ENCODE data around the gene SERINC5. TPM values are rescaled to one million over a fixed set of nuclear protein-coding genes. Genes with fewer than 3 reads are reported as not detected.

SERINC5 gene
- total and polyA plus RNA-seq, 2 of the 4 experiments (the other 2 are of a cell fraction): 5.0 to 8.1 TPM

- dilution Hi-C loops (cut with HindIII; ENCODE audit: low sequenced_read_pairs, unreplicated experiment) (no loop called here), in situ Hi-C loops (cut with MboI; ENCODE audit: low sequenced_read_pairs) (no loop called here), intact Hi-C loops (cut with micrococcal nuclease) (no loop called here)
- Histone ChIP-seq H3K9ac (ENCODE audit: low read depth, low read length) (no peak overlapping the region), H2AFZ (replicated peaks; ENCODE audit: low read length, poor library complexity) (no peak overlapping the region), H2BK20ac (ENCODE audit: low read depth, low read length) (no peak overlapping the region), H3K14ac (replicated peaks; ENCODE audit: low read depth, low read length) (no peak overlapping the region), H2BK120ac (ENCODE audit: low read depth, low read length) (no peak overlapping the region), H2AK9ac (replicated peaks; ENCODE audit: low read depth, low read length, poor library complexity) (no peak overlapping the region), H3K9me3 (ENCODE audit: control insufficient read depth, insufficient read depth, low read length) (peaks cover 2% of the 10 kb centered on the region; the same call in 1 of the 2 replicates), H4K91ac (ENCODE audit: insufficient read depth, low read depth, low read length) (no peak overlapping the region), H2AK5ac (ENCODE audit: low read depth, low read length) (no peak overlapping the region), H3K4me1 (ENCODE audit: control insufficient read depth, insufficient read depth, low read length) (no peaks in the 10 kb centered on the region), H4K5ac (ENCODE audit: low read depth, low read length) (no peak overlapping the region), H3K23ac (ENCODE audit: low read depth, low read length) (no peak overlapping the region), H4K20me1 (ENCODE audit: insufficient read depth, low read length) (no peaks in the 10 kb centered on the region), H3K4me2 (ENCODE audit: low read depth, low read length) (no peak overlapping the region), H3K9me1 (ENCODE audit: insufficient read depth, low read length) (no peaks in the 10 kb centered on the region), H3K4ac (ENCODE audit: low read depth, low read length) (no peak overlapping the region), H3K18ac (ENCODE audit: low read depth, low read length) (no peak overlapping the region), H3K27me3 (ENCODE audit: control insufficient read depth, insufficient read depth, low read length) (no peaks in the 10 kb centered on the region), H2BK15ac (ENCODE audit: low read depth, low read length) (no peak overlapping the region), H3K56ac (ENCODE audit: extremely low read depth, insufficient read depth, low read length) (no peak overlapping the region), H2BK5ac (ENCODE audit: low read depth, low read length, poor library complexity, severe bottlenecking) (no peak overlapping the region), H3K79me1 (ENCODE audit: low read depth in 1 of 2, low read length in 2 of 2) (no peaks in the 10 kb centered on the region; a peak in 1 of 4 replicates), H3K4me3 (ENCODE audit: insufficient read depth, low read depth, low read length) (no peak overlapping the region), H3K27ac (ENCODE audit: insufficient read depth, low read length) (no peak overlapping the region), H3K36me3 (ENCODE audit: control insufficient read depth, insufficient read depth, low read length) (no peaks in the 10 kb centered on the region), H4K8ac (ENCODE audit: low read depth in 2 of 2, low read length in 2 of 2) (no peak overlapping the region)
- DNase-seq (no peak), ATAC-seq (ENCODE audit: low read depth) (no peak)
- ChIA-PET CTCF (no interaction called here), POLR2A (ENCODE audit: unreplicated experiment) (no interaction called here)
- TF ChIP-seq CEBPB (IDR thresholded peaks at IDR 0.05; ENCODE audit: low read depth, low read length) (no peak), SMC3 (IDR thresholded peaks at IDR 0.05; ENCODE audit: low read depth, low read length) (no peak), CTCF (conservative IDR thresholded peaks at IDR 0.05; ENCODE audit: low read depth, low read length) (no peak), USF2 (IDR thresholded peaks at IDR 0.05; ENCODE audit: low read depth, low read length) (no peak), RFX5 (IDR thresholded peaks at IDR 0.05; ENCODE audit: low read depth, low read length) (no peak), RAD21 (IDR thresholded peaks at IDR 0.05; ENCODE audit: low read length) (no peak), FOS (IDR thresholded peaks at IDR 0.05; ENCODE audit: low read depth, low read length) (no peak), ELK1 (IDR thresholded peaks at IDR 0.05; ENCODE audit: borderline replicate concordance, low read depth, low read length) (no peak), BHLHE40 (IDR thresholded peaks at IDR 0.05; ENCODE audit: low read depth, low read length) (no peak), RCOR1 (IDR thresholded peaks at IDR 0.05; ENCODE audit: insufficient replicate concordance, low read length) (no peak), POLR2A (IDR thresholded peaks at IDR 0.05; ENCODE audit: low read depth, low read length) (no peak), MXI1 (IDR thresholded peaks at IDR 0.05; ENCODE audit: borderline replicate concordance, low read depth, low read length) (no peak), CHD1 (IDR thresholded peaks at IDR 0.05; ENCODE audit: low read depth, low read length) (no peak), NFE2L2 (IDR thresholded peaks at IDR 0.05; ENCODE audit: low read depth, low read length) (no peak), MAFK (IDR thresholded peaks at IDR 0.05; ENCODE audit: low read depth, low read length) (no peak), MAZ (IDR thresholded peaks at IDR 0.05; ENCODE audit: borderline replicate concordance, low read depth, low read length) (no peak)
- BruUV-seq (replicated peaks): no TSS peak
These were observed 138.4 kb downstream of the SERINC5 start for GRCh38 chr5:80117446-80117845.
